GM20431 (cell line): ENCODE measurements around the gene YIF1B.
"Not testable (repeated sequence)": the region's sequence is repeated elsewhere in the genome, so short reads cannot be mapped to it uniquely, and the experiment has no call there.

Source experiments
- in situ Hi-C: fragments of 300-500 bp; cut with MseI, MboI; formaldehyde crosslinking; loops from one replicate; pipeline ENCODE4 v1.15.0; 2020; ENCODE audit warnings: low sequenced_read_pairs; ENCODE audit not compliant: unreplicated experiment

Gene YIF1B

DNA sequence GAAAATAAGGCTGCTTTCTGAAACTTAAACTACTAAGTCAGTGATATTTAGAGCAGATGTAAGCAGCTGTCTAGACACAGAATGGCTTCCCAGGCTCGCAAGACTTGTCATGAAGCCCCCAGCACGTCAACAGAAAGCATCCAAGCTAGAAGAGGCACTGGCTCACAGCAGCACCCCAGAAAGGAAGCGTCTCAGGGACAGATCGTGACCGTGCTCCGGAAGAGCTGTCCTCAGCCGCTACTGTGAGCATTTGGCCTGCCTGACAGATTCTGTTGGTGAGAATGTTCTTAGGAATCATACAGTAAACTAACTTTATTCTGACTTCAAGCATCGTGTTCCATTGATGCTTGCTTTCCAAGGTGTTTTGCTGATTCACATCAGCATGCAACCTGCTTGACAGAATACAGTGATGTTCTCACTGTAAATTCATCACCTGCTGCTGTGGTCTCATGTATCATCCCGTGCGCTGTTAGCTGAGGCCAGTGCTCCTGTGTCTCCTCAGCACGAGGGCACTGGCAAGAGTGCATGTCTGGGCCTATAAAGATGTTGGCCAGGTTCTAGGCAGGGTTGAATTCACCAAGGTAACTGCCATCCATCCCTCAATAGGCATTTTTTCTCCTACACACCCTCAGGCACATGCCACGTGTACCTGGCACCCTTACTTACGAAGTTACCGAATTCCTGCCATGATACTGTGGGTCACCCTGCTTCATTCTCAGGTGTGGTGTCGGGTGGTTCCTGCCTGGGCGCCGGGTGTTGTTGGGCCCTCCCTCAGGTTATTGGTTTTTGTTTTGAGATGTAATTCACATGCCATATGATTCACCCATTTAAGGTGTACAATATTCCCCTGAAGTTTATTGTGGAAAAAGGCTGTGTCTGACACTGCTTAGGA, 35.5 kb downstream of the YIF1B start:
- in situ Hi-C loops, result no loop called here

DNA sequence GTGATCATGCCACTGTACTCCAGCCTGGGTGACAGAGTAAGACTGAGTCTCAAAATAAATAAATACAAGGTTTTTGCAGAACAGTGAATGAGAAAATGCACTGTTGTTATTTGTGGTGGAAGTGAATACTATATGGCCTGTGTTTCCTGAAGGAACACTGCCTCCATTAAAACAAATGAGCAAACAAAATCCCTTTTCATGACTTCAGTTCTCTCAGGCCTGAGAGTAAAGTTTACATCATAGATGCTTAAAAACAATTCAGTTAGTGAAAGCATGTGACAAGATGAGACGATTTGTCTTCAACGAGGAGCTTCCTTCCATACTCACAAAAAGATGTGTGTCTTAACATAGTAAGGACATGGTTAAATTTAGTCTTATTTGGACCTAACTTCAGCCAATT, 37.0 kb downstream of the YIF1B start:
- in situ Hi-C loops, result no loop called here

DNA sequence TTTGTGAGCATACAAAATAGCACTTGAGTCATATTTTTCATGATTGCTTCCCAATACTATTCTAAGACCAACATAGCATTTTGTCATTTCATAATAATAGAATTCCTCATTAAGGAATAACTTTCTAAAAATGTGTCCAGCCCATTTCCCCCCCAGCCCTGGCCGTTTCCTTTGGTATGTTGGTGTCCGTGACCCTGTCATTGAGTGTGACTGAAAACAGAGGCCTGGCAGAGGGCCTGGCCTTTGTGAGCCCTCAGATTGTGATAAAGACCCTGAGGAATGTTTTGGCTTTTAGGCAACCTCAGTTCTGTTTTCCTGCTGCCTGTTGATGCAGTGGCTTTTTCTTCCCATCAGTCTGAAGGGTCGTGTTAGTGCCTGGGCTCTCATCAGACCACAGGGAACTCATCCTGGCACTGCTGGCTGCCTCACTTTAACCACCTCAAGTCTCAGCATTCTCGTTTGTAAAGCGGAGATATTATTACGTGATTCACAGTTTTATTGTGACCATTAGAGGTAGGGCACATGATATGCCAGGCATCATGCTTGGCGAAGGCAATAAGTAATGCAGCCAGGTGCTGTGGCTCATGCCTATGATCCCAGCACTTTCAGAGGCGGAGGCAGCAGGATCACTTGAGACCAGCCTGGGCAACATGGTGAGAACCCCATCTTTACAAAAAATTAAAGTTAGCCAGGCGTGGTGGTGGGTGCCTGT, 37.6 kb downstream of the YIF1B start:
- in situ Hi-C loops, result no loop called here

DNA sequence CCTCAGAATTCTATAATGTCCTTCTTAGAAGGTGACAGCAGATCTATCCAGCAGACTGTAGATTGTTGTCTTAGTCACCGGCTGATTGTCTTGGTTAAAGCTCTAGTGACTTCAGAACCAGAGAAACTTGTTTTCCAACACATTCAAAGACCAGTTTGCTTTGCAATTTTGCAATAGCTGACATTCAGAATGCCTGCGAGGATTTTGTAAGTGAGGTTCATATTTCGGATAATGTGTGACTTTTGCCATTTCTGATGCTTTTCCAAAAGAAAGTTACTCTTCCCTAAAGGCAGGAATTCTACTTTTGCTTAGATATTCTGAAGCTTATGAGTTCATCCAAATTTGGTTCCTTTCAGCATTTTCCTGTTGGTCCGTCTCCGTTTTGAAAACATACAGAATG, 38.2 kb downstream of the YIF1B start:
- in situ Hi-C loops, result no loop called here

DNA sequence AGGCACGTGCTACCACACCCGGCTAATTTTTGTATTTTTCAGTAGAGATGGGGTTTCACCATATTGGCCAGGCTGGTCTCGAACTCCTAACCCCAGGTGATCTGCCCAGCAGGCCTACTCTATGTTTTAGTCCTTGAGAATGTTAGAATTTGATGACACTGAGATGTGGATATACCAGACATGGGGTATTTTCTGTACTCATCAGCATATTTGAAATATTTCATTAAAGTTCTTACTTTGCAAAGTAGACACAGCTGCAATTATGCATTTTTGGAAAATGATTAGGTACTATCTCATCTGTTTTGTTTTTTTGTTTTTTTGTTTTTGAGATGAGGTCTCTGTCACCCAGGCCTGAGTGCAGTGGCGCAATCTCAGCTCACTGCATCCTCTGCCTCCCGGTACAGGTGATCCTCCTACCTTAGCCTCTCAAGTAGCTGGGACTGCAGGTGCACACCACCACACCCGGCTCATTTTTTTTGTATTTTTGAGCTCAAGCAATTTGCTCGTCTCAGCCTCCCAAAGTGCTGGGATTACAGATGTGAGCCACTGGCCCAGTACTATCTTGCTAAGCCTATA, 38.7 kb downstream of the YIF1B start:
- in situ Hi-C loops, result no loop called here

DNA sequence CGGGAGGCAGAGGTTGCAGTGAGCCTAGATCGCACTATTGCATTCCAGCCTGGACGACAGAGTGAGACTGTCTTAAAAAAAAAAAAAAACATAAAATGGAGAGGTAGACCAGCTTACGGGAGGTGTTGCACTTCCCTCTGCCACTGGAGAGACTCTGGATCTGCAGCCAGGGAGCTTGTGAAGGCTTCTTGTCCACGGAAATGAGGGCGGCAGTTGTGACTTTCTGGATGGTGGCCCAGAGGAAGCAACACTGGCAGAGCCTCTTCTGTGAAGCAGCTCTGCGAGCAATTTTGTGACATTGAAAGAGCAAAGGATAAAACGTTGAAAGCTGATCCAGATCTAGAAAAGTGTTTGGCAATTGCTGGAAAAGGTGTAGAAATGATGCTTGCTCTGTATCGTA, 41.0 kb downstream of the YIF1B start:
- in situ Hi-C loops, result no loop called here

DNA sequence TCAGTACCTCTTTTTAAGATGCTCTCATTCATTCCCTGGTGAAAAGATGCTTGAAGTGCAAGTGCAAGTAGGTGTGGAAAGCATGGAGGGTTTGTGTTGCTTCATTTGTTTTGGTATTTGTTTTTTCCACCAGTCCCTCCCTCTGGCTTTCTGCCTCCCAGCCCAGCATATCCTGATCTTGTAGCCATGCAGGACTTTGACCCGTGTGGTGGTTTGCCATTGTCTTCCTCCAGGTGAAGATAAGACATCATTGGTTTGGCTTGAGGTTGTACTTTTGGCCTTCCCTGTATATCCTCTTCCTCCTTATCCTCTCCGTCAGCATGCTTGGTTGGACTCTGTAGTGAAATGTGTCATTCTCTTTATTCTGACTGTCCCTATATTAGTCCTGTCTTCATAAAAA, 42.2 kb downstream of the YIF1B start:
- in situ Hi-C loops, result no loop called here

DNA sequence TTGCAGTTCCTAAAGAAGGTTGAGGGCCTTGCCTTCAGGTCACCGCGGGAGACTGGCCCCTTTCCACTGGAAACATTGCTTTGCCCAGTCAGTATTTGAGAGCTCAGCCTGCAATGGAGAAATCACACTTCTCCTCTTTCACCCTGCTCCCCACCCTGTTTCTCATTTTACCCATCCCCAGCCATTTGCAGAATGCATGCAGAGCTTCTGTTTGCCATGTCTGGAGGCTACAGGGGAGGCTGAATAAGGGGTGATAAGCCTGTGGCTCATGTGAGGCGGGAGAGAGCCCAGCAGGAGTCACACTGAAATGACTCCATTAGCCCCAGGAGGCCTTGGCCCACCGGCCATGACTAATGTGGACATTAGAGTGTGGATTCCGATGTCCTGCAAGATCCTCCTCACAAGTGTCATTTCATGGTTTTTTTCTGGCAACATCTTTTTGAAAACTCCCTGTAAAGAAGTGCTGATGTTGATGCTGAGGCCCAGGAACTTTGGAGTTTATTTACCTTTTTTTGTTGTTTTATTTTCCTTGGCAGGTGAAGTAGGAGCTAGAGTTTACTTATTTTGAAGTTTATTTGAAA, 45.1 kb downstream of the YIF1B start:
- in situ Hi-C loops, result no loop called here

DNA sequence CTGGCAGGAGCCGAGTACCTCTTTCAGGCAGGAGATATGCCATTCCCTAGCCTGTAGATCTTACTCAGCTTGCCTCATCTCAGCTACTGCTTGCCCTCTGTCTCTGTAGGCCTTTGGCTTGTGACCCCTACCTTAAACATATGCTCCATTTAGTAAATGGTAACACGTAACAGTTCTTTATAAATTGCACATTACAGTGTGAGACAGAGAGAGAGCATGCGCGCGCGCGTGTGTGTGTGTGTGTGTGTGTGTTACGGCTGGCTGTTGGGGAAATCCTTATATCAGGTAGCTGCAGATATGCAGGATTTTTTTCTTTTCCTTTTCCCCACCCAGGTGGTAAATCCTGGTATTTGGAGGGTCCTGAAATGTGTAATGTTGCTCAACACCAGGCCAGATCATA, 47.2 kb downstream of the YIF1B start:
- in situ Hi-C loops, result no loop called here

DNA sequence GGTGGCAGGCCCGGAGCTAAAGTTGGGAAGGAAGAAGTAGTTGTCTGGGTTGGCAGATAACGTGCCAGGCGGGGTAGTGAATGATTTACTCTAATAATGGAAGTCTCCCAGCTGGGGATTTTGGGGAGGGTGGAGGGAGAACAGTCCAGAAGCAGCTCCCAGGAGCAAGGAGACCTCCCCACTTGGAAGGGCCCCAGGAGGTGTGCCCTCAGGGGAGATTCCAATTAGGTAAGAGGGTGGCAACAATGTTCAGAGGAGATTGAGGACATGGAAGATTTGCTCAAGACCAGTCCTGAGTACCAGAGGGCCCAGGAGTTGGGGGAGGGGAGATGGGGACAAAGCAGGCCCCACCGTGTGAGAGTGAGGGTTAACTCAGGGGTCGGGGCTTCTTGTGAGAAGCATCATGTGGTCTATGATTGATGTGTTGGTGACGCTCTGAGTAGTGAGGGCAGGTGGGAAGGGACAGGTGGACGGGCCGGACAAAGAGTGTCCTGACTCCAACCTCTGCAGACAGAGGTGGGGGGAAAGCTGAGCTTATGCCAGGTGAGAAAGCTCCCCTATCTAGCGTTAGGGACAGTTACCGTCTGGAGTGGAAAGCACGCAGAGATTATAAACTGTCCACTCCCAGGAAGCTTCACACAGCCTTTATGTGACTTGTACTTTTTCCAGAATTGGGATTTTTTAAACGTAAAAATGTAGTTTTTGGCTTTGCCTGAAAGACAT, 47.8 kb downstream of the YIF1B start:
- in situ Hi-C loops, result no loop called here

DNA sequence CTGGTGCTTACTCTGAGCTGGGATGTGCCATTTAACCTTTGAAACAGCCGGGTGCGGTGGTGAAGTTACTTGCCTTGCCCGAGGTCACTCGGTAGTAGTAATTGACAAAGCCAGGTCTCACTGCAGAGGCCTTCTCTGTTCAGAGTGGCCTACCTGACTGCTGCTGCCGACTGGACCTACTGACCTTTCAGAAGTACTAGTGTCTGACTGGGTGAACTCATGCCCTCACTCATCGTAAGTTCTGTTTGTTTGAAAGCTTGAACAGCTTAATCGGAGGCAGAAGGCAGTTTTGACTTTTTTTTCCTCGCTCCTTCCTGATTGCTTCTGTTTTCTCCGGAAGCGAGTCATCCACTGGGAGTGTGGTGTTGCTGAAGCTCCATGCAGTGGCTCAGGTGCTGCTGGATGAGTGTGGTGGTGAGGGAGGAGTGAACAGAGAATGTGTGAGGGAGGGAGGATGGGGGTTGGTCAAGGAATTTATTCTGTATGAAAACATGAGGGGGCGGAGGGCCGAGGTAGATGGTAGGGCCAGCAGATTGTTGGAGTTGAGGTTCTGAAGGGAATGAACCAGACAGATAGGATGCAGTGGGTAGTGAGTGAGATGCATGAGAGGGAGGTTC, 48.7 kb downstream of the YIF1B start:
- in situ Hi-C loops, result no loop called here

DNA sequence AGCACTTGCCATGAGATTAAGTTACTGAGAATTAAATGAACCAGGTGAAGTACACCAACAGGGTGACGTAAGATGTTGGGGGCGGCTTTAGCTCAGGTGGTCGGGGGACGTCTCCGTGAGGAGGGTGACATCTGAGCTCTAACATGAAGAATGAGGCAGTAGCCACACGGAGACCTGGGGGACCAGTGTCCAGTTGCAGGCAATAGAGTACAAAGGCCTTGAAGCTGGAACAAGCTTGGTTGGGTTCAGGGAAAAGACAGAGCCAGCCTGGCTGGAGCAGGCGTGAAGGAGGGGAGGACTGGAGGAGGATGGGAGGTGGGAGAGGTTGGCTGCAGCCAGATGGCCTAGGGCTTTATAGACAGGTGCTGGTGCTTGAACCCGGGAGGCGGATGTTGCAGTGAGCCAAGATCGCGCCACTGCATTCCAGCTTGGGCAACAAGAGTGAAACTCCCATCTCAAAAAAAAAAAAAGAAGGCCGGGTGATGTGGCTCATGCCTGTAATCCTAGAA, 49.8 kb downstream of the YIF1B start:
- in situ Hi-C loops, result no loop called here

DNA sequence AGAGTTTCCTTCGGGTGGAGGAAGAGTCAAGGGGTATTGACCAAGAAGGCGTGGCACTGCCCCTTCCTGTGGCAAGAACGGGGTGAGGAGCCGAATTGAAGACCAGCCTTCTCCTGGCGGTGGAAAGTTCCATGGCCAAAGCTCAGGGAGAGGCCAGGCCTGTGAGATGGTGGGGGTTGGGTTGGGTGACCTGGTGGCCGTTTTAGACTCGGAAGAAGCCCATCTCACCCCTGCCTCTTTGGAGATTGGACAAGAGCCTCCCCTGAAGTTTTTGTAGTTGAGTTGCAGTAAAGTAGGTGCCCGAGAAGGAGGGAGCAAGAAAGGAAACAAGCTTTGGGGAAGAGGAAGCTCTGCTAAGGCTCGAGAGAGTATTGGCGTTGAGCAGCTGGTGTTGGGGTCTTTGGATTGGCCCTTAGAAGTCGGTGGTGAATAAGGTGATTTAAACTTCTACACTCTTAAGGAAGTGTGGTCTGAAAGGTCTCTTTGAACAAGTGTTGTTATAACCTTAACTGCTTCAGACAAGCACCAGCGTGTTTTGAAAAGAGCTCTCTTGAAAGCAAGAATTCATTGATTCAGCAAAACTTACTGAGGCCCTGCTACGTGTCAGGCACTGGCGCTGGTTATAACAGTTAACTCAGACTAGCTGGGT, 50.4 kb downstream of the YIF1B start:
- in situ Hi-C loops, result no loop called here

DNA sequence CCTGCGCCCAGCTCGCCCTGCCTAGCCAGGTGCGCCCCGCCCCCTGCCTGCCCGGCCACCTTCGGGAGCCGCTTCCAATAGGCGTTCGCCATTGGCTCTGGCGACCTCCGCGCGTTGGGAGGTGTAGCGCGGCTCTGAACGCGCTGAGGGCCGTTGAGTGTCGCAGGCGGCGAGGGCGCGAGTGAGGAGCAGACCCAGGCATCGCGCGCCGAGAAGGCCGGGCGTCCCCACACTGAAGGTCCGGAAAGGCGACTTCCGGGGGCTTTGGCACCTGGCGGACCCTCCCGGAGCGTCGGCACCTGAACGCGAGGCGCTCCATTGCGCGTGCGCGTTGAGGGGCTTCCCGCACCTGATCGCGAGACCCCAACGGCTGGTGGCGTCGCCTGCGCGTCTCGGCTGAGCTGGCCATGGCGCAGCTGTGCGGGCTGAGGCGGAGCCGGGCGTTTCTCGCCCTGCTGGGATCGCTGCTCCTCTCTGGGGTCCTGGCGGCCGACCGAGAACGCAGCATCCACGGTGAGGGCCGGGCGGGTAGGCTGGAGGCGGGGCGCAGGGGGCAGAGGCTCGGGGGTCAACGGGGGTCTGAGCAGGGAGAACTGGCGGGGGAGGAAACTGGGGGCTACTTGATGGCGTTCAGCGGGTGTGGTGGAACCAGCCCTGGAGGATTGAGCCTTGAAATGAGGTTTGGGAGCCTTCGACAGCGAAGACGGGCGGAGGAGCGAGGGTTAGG, 51.1 kb downstream of the YIF1B start, which contains the start of gene SPINT2:
Gene SPINT2 (plus strand): TSS at position 88 of the 727 bp plus-strand sequence. CDS start 320 bp downstream, at position 408.
- in situ Hi-C loops, result no loop called here

DNA sequence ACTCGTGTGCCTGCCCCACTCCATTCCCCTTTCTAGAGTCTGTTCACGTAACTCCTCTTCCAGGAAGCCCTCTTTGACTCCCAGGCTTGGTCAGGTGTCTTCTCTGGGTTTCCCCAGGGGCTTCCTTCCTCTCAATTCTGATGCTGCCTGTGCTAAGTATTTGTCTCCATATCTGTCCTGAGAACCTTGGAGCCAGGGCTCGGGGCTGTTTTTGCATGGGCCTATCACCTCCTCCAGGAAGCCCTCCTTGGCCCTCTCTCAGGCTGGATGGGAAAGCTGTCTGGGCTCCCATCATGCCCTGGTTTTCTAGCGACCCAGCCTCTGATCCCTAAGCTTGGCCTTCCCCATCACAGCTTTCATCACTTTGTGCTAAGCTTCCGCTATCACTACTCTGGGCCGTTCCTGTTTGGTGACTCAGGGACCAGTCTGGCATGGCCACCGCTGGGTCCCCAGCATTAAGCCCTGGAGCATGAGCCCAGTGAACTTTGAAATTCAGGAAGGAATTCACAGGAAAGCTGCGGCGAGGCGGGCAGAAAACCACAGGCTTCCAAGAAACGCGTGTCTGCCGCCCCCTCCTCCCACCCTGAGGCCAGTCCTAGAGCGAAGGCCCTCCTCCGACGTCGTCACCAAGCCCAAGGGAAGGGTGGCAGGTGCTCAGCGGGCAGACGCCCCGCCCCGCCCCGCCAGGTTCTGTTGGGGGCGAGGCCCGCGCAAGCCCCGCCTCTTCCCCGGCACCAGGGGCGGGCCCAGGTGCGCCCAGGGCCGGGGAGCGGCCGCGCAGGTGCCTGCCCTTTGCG, 51.9 kb downstream of the YIF1B start:
- in situ Hi-C loops, result no loop called here

DNA sequence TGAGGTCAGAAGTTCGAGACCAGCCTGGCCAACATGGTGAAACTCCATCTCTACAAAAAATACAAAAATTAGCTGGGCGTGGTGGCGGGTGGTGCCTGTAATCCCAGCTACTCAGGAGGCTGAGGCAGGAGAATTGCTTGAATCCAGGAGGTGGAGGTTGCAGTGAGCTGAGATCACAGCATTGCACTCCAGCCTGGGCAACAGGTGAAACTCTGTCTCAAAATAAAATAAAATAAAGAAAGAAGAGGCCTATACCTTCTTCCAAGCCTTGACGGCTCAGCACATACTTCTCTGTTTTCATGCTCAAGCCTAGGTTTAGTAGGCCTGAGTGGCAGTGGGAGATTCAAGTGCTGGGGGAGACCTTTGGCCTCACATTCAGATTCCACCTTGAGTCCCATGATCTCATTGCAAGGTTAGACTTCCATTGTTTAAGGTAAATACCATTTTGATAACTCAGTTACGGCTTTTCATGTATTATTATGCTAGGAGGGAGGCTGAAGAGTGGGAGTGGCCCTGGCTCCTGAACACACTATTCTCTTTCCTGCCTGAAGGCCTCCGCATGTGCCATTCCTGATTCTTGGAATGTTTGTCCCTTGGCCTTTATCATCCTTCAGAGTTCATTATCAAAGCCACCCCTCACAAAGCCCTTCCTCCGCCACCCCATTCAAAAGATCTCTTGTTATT, 53.0 kb downstream of the YIF1B start:
- in situ Hi-C loops, result no loop called here

DNA sequence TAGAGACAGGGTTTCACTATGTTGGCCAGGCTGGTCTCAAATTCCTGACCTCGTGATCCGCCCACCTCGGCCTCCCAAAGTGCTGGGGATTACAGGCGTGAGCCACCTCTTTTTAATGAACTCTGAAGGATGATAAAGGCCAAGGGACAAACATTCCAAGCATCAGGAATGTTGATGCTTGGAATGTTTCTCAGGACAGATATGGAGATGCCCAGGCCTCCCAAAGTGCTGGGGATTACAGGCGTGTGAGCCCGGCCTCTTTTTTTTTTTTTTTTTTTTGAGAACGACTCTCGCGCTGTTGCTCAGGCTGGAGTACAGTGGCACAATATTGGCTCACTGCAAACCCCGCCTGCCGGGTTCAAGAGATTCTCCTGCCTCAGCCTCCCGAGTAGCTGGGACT, 53.8 kb downstream of the YIF1B start:
- in situ Hi-C loops, result not testable (repeated sequence)
